HG03565 (cell line): ENCODE measurements around the gene MFSD11.
"Not testable (repeated sequence)": the region's sequence is repeated elsewhere in the genome, so short reads cannot be mapped to it uniquely, and the experiment has no call there.

Experiments used
- ATAC-seq: cut with Tn5 transposase; IDR thresholded peaks from one replicate; pipeline ENCODE4 v1.9.1; 2021; ENCODE audit warnings: mild to moderate bottlenecking, moderate library complexity; ENCODE audit not compliant: unreplicated experiment

The MFSD11 gene

DNA sequence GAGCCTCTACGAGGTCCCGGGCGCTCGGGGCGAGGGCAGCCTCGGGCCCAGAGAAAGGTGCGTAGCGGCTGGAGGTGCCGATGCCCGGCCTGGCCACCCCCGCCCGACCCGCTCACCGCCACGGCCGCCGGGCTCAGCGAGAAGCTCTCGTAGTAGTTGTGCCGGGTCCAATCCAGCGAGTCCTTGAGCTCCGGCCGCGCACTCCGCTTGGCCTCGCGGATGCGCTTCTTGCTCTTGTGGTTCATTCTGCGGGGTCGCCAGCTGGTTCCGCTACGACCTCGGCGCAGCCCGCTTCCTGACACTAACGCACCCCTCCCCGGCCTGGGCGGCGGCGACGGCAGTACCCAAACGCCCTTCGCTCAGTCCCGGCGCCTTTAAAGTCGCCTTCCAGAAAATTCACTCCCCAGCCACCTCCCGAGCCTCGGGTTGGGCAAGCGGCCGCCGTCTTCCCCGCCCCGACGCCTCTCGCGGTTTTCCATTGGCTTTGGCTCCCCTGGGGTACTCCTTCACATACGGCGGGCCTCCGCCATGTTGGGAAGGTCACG lies 11.6 kb upstream of the MFSD11 start, which contains the start of gene JMJD6:
JMJD6 (minus strand) TSS at position 376 of the 545 bp plus-strand sequence; CDS start at position 245, 131 bp downstream.
- peak; percentile 43 for ATAC-seq

DNA sequence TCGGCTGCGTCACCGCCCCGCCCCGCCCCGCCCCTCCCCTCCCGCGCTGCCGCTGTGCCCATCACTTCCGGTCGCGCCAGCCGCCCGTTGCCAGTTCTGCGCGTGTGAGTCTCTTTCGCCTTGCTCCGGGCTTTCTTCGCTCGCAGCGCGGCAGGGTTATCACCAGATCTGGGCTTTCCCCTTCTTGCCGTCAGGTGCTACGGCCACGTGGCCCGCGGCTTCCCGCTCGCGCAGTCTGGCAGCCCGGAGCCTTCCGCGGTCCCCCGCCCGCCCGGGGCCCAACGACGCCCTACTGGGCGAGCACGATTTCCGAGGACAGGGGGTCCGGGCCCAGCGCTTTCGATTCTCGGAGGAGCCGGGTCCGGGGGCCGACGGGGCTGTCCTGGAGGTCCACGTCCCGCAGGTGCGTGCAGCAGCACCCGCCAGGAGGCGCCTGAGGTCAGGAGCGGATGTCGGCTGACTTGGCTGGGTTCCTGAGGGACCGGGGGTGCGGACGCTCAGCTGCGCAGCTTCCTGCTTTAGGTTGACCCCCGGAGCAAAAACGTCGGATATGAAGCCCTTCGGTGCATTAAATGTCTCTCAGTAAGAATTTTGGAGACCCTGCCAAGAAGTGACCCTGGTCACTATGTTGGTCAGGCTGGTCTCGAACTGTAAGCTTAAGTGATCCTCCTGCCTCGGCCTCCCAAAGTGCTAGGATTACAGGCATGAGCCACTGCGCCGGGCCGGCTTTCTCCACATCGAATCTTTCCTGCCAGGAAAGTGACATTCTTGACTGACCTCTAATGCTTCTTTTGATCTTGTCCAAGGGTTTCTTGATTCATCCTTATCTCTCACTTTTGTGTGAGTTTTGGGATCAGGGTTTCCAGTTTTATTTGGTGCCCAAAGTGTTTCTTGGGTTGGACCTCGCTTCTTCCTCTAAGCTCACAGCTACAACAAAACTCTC lies 10.9 kb upstream of the MFSD11 start, which contains the start of gene METTL23:
METTL23 (plus strand) TSS at position 64 of the 943 bp plus-strand sequence. CDS start 2,872 bp downstream, outside the sequence.
- ATAC-seq, result peak; percentile 55

DNA sequence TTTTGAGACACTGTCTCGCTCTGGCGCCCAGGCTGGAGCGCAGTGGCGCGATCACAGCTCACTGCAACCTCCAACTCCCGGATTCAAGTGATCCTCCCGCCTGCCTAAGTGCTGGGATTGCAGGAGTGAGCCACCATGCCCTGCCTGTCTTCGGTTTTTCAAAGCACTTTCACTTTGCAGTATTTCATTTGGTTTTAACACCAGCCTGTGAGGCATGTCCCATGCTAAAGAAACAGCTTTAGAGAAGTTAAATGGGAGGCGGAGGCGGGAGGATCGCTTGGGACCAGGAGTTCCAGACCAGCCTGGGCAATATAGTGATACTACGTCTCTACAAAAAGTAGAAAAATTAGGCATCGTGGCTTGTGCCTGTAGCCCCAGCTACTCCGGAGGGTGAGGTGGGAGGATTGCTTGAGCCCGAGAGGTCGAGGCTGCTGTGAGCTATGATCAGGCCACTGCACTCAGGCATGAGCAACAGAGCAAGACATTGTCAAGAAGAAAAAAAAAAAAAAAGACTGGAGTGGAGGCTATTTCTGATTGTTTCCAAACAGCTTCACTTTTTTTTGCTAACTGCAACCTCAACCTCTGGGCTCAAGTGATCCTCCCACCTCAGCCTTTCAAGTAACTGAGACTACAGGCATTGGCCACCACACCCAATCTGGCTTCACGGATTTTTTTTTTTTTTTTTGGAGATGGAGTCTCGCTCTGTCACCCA lies 10.0 kb upstream of the MFSD11 start:
- ATAC-seq, result no peak

DNA sequence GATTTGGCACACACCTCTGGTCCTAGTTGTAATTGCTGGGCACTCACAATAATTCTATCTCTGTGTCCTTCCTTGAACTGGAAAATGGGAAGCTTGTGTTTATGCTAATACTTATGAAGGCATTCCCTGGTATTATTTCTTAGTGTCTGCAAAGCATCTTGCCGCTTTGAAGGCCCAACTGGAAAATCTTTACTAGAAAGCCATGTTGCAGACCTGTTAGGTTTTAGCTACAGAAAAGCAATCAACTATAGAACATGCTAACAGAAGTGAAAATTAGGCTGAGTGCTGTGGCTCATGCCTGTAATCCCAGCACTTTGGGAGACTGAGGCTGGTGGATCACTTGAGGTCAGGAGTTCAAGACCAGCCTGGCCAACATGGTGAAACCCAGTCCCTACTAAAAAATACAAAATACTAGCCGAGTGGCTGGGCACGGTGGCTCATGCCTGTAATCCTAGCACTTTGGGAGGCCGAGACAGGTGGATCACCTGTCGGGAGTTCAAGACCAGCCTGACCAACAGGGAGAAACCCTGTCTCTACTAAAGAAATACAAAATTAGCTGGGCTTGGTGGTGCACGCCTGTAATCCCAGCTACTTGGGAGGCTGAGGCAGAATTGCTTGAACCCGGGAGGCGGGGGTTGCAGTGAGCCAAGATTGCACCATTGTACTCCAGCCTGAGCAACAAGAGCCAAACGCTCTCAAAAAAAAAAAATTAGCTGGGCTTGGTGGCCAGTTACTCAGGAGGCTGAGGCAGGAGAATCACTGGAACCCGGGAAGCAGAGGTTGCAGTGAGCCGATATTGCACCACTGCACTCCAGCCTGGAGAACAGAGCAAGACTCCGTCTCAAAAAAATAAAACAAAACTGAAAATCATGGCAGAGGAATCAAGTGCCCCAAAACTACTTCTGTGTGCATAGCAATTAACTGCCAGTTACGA lies 5.9 kb upstream of the MFSD11 start:
- ATAC-seq, result not testable (repeated sequence)

DNA sequence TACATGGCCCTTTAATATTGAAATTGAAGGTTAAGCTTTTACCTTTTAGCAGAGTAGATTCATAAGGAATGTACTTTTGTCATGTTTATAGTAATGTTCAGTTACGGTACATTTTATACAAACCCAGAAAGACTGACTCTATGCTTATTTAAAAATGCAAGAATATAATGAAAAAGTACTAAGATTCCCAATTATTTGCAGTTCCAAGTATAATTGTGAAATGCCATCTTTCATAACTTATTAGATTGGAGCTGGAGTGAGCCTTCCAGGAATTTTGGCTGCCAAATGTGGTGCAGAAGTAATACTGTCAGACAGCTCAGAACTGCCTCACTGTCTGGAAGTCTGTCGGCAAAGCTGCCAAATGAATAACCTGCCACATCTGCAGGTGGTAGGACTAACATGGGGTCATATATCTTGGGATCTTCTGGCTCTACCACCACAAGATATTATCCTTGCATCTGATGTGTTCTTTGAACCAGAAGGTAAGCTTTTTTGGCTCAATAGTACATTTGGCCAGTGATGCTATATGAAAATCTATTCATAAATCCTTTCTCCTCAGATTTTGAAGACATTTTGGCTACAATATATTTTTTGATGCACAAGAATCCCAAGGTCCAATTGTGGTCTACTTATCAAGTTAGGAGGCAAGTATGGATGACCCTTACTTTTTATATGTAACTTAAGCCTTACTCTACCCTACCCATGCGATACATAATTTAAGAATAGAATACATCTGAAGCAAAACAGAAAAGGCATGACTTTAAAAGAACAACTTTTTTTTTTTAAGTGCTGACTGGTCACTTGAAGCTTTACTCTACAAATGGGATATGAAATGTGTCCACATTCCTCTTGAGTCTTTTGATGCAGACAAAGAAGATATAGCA lies 4.9 kb upstream of the MFSD11 start:
- ATAC-seq, result no peak

DNA sequence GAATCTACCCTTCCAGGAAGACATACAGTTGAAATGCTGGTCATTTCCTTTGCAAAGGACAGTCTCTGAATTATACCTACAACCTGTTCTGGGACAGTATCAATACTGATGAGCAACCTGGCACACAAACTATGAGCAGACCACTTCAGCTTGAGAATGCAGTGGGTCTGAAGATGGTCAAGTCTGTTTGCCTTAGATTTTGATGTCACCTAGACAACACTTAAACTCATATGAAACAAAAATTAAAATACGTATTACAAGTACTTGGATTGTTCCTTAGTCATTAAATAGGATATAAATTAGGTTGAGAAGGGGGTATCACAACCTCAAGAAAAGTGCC lies 4.3 kb upstream of the MFSD11 start:
- no peak for ATAC-seq

DNA sequence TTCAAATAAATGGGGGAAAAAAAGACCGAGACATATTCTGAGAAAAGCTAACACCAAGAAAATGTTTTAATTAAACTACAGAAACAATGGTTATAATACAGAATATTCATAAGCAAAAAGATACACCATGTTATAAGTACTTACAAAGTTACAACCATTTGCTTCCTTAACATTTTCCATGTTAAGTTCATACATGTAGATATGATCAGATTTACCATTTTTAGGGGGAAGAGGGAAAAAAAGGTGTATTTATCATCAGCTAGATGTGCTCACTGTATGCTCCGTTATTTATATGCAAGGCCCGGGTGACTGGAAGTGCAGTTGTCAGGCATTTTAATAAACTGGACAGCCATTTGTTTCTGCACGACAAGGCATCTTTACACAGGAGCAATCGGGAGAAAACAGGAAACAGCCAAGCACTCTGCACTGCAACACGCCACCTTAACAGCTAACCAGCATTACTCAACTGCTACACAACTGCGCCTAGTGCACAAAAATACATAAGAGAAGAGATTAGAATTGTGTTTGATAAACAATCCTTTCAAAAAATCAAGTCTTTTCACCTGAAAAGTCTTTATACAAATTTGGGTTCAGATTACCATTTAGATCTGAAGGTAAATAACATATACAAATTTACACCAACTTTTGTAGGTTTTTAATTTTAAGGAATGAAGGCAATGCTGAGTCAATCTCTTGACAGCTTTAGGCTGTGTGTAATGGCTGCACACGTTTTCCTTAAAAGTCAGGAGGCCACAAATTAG lies 3.7 kb upstream of the MFSD11 start:
- no peak for ATAC-seq

DNA sequence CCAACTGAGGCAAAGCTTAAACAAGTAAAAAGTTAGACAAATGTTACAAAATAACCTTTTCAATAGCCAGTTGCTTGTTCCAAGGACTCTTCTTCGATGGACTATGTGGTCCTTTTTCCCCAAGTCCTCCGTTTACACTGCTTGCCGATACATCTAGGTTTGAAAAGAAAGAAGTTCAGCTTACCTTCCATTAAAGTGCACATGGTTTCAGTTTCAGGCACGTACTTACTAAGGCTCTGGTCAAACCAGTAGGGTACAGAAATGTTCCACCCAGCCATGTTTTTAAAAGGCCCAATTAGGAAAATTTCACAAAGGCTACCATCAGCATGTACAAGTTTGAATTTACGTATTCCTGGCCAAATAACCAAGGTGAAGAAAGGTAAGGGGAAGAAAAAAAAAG lies 2.9 kb upstream of the MFSD11 start:
- ATAC-seq, result no peak

DNA sequence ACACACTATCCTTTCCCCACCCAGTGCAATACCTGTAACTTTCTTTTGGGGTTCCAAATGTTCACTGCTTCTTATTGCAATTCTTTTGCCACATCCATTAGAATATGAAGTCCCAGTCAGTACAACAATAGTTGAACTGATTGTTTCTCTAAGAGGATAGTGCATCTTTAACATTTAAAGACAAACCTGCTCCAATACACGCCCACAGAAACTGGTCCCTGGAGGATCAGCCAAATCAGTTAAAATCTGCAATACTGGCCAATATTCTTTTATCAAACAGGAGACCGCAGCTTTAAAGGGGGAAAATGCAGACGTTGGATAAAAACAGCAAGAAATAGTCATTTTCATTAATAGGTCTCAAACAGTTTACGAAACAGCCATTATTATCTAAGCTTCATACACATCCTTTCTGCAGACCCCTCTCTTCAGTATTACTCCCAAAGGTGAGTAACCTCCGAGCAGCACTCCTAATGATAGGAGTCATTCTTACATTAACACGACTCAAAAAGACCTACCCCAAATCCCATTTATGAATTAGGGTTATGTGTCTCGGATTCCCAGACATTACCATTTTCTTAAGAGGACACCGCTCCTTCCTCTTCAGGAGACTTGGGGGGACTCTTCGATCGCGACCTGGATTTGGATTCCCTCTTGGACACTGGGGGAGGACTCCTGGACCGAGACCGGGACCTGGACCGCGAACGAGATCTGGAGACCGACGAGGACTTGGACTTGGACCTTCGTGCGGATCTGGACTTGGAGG lies 2.2 kb upstream of the MFSD11 start:
- no peak for ATAC-seq

DNA sequence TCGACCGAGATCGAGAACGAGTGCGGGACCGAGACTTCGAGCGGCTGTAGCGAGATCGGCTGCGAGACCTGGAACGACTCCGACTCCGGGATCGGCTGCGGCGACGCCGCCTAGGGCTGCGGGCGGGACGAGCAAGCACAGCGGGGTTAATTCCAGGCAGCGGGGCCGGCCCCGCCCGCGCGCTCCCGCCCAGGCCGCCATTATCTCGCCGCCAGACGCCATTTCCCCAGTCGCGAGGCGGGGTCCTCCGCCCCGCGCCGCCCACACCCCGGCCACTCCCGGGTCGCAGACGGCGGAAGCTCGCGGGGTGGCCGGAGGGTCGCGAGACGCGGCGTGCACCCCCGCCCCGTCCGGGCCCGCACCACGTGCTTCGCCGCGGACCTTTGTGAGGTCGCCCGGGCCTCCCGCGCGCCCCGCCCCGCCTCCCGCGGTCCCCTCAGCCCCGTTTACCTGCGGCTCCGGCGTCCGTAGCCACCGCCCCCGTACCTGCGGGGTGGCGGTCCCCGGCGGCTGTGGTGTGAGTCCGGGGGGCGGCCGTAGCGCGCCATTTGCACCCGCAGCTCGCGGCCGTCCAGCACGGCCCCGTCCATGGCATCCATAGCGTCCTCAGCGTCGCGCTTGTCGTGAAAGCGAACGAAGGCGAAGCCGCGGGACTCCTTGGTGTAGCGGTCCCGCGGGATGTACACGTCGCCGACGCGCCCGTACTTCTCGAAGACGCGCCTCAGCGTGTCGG lies 1.4 kb upstream of the MFSD11 start:
- no peak for ATAC-seq

DNA sequence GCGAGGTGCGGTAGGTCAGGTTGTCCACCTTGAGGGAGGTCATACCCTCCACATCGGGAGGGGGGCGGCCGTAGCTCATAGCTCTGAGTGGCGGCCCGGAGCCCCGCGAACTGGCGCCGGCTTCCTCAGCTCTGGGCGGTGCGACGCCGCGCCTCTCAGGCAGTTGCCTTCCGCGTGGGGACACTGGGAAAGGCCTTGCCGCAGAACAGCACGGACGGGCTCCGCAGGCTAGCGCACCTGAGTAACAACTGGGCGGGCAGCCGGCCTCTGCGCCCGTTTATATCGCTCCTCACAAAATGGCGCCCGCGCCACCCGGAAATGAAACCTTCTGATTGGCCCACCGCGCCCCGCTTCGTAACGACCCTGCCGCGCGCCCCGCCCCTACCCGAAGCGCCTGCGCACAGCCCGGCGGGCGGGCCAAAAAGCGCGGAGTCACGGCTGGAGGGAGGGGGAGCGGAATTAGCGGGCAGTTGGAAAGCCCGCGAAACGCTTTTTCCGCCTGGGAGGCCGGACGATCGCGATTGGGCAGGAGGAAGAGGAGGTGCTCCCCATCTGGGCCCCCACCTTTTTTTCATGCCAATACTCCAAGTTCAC lies 740 bp upstream of the MFSD11 start, which contains the start of gene SRSF2:
SRSF2 (minus strand) TSS at position 250 of the 594 bp plus-strand sequence; CDS start at position 79, 171 bp downstream.
- ATAC-seq, result peak; percentile 62

DNA sequence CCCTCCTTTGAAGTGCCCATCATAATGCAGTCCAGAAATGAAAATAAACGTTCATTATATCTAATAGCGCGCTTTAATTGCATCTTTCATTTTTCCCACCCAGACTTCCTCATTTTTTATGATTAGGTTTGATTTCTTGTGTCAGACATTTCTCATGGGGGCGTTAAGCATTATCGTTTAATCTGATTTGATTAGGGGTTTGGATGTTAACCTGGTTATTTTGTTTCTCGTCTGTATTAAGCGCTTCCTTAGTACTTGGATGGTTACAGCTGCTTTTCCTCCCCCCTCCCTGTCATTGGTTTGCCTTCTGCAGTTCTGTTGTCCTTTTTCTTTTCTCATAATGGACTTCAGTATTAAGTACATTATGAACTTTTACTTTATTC lies 540 bp downstream of the MFSD11 start:
- ATAC-seq, result no peak

DNA sequence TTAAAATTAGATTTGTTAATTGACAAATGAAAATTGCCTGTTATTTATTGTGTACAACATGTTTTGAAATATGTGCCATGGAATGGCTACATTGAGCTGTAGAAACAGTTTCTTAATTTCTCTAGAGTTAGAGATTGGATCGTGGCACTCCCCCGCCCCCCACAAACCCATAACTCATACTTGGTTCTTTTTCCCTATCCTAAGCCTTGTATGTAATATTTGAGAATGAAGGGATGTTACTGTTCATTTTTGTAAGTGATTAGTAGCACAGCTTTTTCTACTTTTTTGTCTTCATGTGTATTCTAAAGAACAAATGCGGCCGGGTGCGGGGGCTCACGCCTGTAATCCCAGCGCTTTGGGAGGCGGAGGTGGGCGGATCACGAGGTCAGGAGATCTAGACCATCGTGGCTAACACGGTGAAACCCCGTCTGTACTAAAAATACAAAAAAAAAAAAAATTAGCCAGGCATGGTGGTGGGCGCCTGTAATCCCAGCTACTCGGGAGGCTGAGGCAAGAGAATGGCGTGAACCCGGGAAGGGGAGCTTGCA lies 1.7 kb downstream of the MFSD11 start:
- ATAC-seq, result not testable (repeated sequence)

DNA sequence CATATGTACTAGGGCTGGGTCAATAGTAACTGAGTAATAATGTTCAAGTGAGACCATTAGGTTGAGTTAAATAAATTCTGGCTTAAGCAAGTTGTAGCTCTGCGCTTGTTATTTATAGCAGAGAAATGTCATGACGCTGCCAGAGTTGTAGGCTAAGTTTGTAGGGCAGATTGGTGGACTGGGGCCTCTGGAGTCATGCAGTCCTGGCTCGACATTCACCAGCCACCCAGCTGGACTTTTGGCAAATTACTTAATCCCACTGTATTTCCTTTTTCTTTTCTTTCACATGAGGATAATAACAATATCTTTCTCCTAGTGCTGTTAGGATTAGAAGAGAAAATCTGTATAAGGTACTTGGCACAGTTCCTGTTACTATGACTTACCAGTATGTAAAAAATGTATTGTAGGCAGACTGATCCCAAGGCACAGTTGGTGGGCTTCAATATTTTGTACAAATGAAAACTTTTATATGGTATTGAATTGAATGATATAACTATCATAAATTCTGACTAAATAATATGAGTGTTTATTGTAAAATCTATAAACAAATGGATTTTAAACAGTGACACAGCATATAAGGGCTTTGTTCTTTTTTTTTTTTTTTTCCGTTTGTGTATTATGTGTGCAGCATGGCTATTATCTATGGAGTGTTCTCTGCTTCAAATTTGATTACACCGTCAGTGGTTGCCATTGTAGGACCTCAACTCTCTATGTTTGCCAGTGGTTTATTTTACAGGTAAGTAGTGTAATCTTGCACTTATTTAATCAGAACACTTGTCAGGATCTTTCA lies 2.6 kb downstream of the MFSD11 start:
- ATAC-seq, result no peak

DNA sequence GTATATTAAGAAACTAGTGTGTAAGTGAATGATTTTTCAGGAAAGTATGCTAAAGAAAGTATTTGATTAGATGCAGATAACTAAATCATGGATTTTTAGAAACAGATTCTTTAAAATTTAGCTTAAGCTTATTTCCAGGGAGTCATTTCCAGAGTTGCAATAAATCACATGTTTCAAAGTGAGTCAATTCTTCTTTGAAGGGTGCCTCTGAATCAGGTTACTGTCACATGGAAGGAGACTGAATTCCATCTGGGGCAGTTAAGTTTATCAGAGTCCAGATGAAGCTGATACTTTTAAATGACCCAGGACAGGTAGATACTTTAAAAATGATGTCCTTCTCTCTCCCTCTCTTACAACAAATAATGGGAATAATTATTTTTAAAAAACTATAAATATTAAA lies 5.0 kb downstream of the MFSD11 start:
- no peak for ATAC-seq

DNA sequence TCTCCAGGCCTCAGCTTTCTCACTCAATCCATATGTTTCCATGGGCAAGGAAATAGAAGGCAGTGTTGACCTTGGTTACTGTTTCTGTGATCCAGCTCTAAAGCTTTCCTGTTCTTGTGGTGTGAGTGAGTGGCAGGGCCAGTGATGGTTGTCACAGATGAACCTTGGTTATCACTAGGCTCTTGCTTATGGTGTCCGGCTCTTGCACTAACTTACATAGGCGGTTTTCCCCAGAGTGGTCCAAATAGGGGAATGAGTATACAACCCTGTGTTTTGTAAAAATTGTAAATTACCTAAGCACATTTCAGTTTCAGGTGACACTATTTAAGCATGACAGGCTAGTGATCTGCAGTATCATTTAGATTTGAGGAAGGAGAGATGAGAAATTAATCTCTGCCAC lies 6.8 kb downstream of the MFSD11 start:
- ATAC-seq, result no peak
